Measurements from ENCODE around the gene C19orf44.

DNA sequence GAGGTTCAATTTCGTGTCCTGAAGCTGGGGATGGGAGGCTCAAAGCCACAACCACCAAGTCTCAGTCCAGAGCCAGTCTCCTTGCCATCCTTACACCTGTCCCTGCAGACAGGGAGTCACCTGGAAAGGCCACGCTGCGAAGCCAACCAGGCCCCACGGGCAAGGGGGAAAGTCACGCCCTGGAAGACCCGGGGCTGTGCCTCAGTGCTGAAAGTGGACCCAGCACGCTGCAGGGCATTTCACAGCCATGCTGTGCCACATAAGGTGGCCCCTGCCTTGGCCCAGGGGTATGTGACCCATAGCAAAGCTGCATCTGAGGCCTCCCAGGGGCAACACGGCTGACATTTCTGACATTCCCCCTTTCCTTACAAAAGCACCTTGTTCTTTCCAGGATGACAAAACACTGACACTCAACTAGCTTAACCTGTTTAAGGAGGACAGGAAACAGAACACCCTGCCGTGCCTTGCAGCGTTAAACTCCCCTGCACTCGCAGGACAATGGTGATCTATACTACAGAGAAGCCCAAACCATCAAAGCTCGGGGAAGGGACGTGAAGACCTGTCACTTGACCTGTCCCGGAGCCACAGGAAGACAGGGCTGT is 31.2 kb downstream of the C19orf44 start:
- TF ChIP-seq BCL3 (IDR thresholded peaks at IDR 0.05) (no peak), CTCF (IDR thresholded peaks at IDR 0.05) (no peak), RAD21 (conservative IDR thresholded peaks at IDR 0.05 in 1 of 2, IDR thresholded peaks at IDR 0.05 in 1 of 2) (no peak), POLR2A (IDR thresholded peaks at IDR 0.05; ENCODE audit: low read length) (no peak), KDM1A (IDR thresholded peaks at IDR 0.05; ENCODE audit: low read depth) (no peak)

All from A549 (cell line).